Stomach (tissue), 9 donors: Measurements from ENCODE around the gene SUSD2. TPM values are rescaled to one million over a fixed set of nuclear protein-coding genes. Genes with fewer than 3 reads are reported as not detected.
"Not testable (repeated sequence)": the region's sequence is repeated elsewhere in the genome, so short reads cannot be mapped to it uniquely, and the experiment has no call there.

Experiments
- DNase-seq, 2 donors: peaks; one replicate each; pipeline versions ENCODE4 v3.0.0 to v3.0.0-alpha.2; 2013 to 2019
- H3K27ac ChIP-seq, 5 donors: fragments of 200-600 bp in 4 of 5; sonication (generic) in 4 of 5; one replicate each; pipeline ENCODE4 v1.5.1; 2013 to 2019; ENCODE audit warnings: mild to moderate bottlenecking in 1 of 5, moderate library complexity in 1 of 5
- H3K27me3 ChIP-seq, 3 donors: fragments of 200-600 bp; sonication (generic); one replicate each; pipeline ENCODE4 v1.5.1; 2017 to 2019; ENCODE audit warnings: mixed run types in 1 of 3
- H3K36me3 ChIP-seq, 4 donors: fragments of 200-600 bp; sonication (generic); 1 replicate in 3 of 4; 2 replicates in 1 of 4; pipeline ENCODE4 v1.5.1; 2016 to 2019
- H3K4me1 ChIP-seq, 4 donors: fragments of 200-600 bp; sonication (generic); one replicate each; pipeline ENCODE4 v1.5.1; 2016 to 2019
- H3K4me3 ChIP-seq, 4 donors: fragments of 200-600 bp; sonication (generic) in 3 of 4; one replicate each; pipeline ENCODE4 v1.5.1; 2016 to 2019; ENCODE audit warnings: mild to moderate bottlenecking in 1 of 4
- H3K9me3 ChIP-seq, 4 donors: fragments of 200-600 bp; sonication (generic); one replicate each; pipeline ENCODE4 v1.5.1; 2016 to 2019
- CTCF ChIP-seq, 7 experiments: fragments of 450-650 bp in 4 of 7; fragments of 200-600 bp in 3 of 7; sonication (generic) in 3 of 7; IDR thresholded peaks; one replicate each; pipeline ENCODE4 v1.5.1; 2016 to 2019; ENCODE audit warnings: antibody characterized with exemption in 7 of 7, control low read depth in 2 of 7, mild to moderate bottlenecking in 1 of 7
- EP300 ChIP-seq: sonication (generic); formaldehyde crosslinking; IDR thresholded peaks from one replicate; pipeline ENCODE4 v1.6.1; 2017; ENCODE audit warnings: antibody characterized with exemption
- POLR2A ChIP-seq, 4 donors: fragments of 450-650 bp; IDR thresholded peaks; one replicate each; pipeline ENCODE4 v1.6.1; 2016; ENCODE audit warnings: antibody characterized with exemption in 4 of 4, control low read depth in 2 of 4, mild to moderate bottlenecking in 1 of 4, moderate library complexity in 1 of 4
- POLR2AphosphoS5 ChIP-seq, 3 donors: sonication (generic); formaldehyde crosslinking; IDR thresholded peaks; one replicate each; pipeline ENCODE4 v1.6.1; 2016; ENCODE audit warnings: antibody characterized with exemption in 3 of 3
- WGBS, 5 donors: extraction: QIAGEN DNeasy Blood & Tissue Kit in 3 of 5; methylation state at CpG; one replicate each; pipeline versions ENCODE4 v1.1.5 to v1.1.7; 2013 to 2018; 5-methylcytosine and 5-hydroxymethylcytosine counted together
- intact Hi-C: fragments of 100-400 bp; cut with DNase I; formaldehyde crosslinking; loops from one replicate; pipeline ENCODE4 v1.15.1; 2023; ENCODE audit warnings: low total_unique reads
- polyA plus RNA-seq, 3 donors: library from polyadenylated mRNA; stranded (reverse); fragments of 200-250 nt; gene quantifications; one replicate each; pipeline ENCODE4 v1.2.3, GENCODE V29; 2013
- total RNA-seq, 5 donors: library from RNA; depleted of rRNA; stranded (reverse); fragments of >200 nt; gene quantifications; one replicate each; pipeline versions ENCODE4 v1.1.0 to v1.2.3, GENCODE V29; 2014 to 2016
- donor health status: healthy with polysubstance abuse.
- donor health status: Bipolar disorder and iron deficiency.
- donor health status: healthy.

Gene SUSD2
- total and polyA plus RNA-seq, 8 donors, result 0.58 to 29.9 (median 4.4) TPM

GRCh38 chr22:24198682-24199052, 17.4 kb downstream of the SUSD2 start:
- Histone ChIP-seq H3K4me3 (no peak overlapping the region), H3K27me3 (no peaks in the 10 kb centered on the region), H3K27ac (peak overlapping the region; percentile 79 to 84 (median 82)), H3K36me3 (no peaks in the 10 kb centered on the region), H3K9me3 (no peaks in the 10 kb centered on the region), H3K4me1 (peaks cover 11 to 46% (median 31%) of the 10 kb centered on the region in 4 donors)
- TF ChIP-seq POLR2A (IDR thresholded peaks at IDR 0.05) (no peak), POLR2AphosphoS5 (IDR thresholded peaks at IDR 0.05) (no peak), EP300 (no peak), CTCF (IDR thresholded peaks at IDR 0.05) (no peak)
- intact Hi-C loops, result no loop called here
- no peak for DNase-seq
- WGBS, 5 donors, result 73 to 88% (median 83%) methylated on average over 6 of the region's 6 CpGs

GRCh38 chr22:24200619-24201212, 19.4 kb downstream of the SUSD2 start:
- Histone ChIP-seq H3K36me3 (no peaks in the 10 kb centered on the region), H3K27me3 (no peaks in the 10 kb centered on the region), H3K9me3 (no peaks in the 10 kb centered on the region), H3K4me3 (no peak overlapping the region), H3K4me1 (peaks cover 15 to 56% (median 32%) of the 10 kb centered on the region in 4 donors), H3K27ac (peak overlapping the region in 2 of 5 donors; percentile 21 to 34)
- TF ChIP-seq POLR2AphosphoS5 (IDR thresholded peaks at IDR 0.05), result no peak
- TF ChIP-seq POLR2A (IDR thresholded peaks at IDR 0.05), result no peak
- no peak for TF ChIP-seq EP300
- no peak for TF ChIP-seq CTCF (IDR thresholded peaks at IDR 0.05)
- intact Hi-C loops, result no loop called here
- peak in 1 of 2 donors; percentile 41 for DNase-seq
- WGBS, 5 donors, result 39 to 59% (median 50%) methylated on average over 7 of the region's 7 CpGs

- WGBS, 5 donors, result 89 to 95% (median 94%) methylated on average over 26 of the region's 26 CpGs
- intact Hi-C loops, result no loop called here
These were observed 20.7 kb downstream of the SUSD2 start for GRCh38 chr22:24201681-24202614.

GRCh38 chr22:24203856-24204255, 22.6 kb downstream of the SUSD2 start:
- WGBS, 5 donors, result 68 to 81% (median 73%) methylated on average over 5 of the region's 5 CpGs
- H3K4me1 ChIP-seq, result peaks cover 28 to 56% (median 32%) of the 10 kb centered on the region in 4 donors
- H3K27me3 ChIP-seq, intact Hi-C loops, H3K9me3 ChIP-seq, H3K4me3 ChIP-seq, H3K27ac ChIP-seq, DNase-seq, H3K36me3 ChIP-seq: not testable (repeated sequence)

More at GRCh38 chr22:24201681-24202614, 20.7 kb downstream of the SUSD2 start:
- no peak for DNase-seq
- Histone ChIP-seq H3K27ac (no peak overlapping the region), H3K4me3 (no peak overlapping the region), H3K4me1 (peaks cover 18 to 58% (median 30%) of the 10 kb centered on the region in 4 donors), H3K9me3 (no peaks in the 10 kb centered on the region), H3K36me3 (no peaks in the 10 kb centered on the region), H3K27me3 (no peaks in the 10 kb centered on the region)
- TF ChIP-seq POLR2AphosphoS5 (IDR thresholded peaks at IDR 0.05), result no peak
- no peak for TF ChIP-seq POLR2A (IDR thresholded peaks at IDR 0.05)
- no peak for TF ChIP-seq EP300
- TF ChIP-seq CTCF (IDR thresholded peaks at IDR 0.05), result no peak
